ENCODE results near the gene CCDC85C.

The CCDC85C gene

DNA sequence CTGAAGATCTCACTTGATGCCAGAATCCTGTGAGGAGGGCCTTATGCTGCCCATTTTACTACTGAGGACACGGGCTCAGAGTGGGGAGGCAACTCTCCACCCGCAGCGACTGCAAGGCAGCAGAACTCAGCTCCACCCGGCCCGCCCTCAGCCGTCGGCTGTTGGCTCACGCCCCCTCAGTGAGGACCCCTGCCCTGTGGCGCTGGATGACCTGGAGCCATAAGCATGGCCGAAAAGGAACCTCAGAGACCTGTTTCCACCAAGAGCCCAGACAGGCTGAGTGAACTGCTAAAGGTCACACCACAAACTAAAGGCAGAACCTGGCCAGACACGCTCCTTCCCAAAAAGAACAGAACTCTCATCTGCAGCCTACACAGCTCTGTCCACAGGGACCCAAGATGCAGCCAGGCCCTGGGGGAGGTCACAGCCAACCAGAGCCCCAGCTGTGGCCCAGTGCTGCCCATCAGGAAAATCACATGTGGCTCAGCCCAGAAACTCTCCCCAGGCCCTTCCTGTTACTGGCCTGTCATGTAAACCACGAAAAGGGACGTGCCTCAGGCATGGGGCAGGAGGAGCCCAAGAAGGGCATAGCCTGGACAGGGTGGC lies 90.0 kb downstream of the CCDC85C start:
- no peak overlapping the region for H2AFZ ChIP-seq (ENCODE audit: low read depth, low read length)
- H3K4me3 ChIP-seq (ENCODE audit: low read length): no peak overlapping the region
- H3K9me3 ChIP-seq (ENCODE audit: low read length): no peaks in the 10 kb centered on the region
- no peaks in the 10 kb centered on the region for H3K27me3 ChIP-seq (ENCODE audit: insufficient read depth, low read length)
- H3K4me1 ChIP-seq (ENCODE audit: insufficient read depth, low read length): no peaks in the 10 kb centered on the region
- peaks cover 42% of the 10 kb centered on the region for H3K36me3 ChIP-seq (ENCODE audit: insufficient read depth, low read length)

DNA sequence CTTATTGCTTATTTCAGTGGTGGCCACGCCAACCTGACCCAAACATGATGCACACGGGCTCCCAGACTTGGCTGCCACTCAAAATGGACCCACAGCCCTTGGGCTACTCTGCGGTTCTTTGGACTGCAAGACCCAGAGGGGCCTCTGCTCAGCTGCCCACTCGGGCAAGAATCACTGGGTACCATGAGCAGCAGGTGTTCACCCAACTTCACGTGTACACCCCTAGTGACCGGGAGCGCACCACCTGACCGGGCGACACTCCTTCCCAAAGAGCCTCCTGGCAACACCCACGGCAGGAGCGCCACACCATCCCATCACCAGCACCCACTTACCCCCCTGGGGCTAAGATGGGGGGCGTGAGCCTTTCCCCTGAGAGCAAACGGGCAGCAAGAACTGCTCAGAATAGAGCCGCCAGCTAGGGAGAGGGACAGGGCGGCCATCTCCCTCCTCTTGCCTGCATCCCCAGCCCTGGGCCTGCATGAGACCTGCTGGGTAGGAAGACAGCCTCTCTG lies 90.8 kb downstream of the CCDC85C start:
- no peak overlapping the region for H3K4me3 ChIP-seq (ENCODE audit: low read length)
- no peaks in the 10 kb centered on the region for H3K27me3 ChIP-seq (ENCODE audit: insufficient read depth, low read length)
- H3K9me3 ChIP-seq (ENCODE audit: low read length): no peaks in the 10 kb centered on the region
- H3K4me1 ChIP-seq (ENCODE audit: insufficient read depth, low read length): no peaks in the 10 kb centered on the region
- H3K36me3 ChIP-seq (ENCODE audit: insufficient read depth, low read length): peaks cover 50% of the 10 kb centered on the region
- no peak overlapping the region for H2AFZ ChIP-seq (ENCODE audit: low read depth, low read length)

DNA sequence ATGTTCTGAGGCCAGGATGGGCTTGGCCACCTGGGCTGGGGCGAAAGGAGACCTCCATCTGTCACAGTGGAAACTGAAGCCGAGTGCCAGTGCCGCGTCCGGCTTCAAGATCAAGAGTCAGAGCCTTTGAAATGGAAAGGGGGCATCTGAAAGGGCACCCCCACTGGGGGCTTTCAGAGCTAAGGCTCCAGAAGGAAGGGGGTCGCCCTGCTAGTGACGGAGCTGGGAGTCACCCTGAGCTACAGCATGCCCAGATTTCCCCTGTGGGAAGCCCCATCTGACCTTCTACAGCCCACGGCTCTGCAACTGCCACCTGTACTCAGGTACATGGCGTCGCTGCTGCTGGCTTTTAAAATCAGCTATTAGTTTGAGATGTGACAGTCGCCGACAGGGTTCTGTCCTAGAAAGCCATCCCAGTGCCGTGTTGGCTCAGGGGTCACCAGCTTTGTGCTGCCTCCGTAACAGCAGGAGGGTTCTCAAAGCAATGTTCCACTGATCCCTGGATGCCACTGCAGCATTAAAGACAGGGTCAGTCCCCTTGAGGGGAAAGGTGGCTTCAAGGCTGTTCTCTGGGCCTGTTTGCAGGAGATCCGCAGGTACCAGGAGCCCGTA lies 91.3 kb downstream of the CCDC85C start:
- Histone ChIP-seq H3K36me3 (ENCODE audit: insufficient read depth, low read length) (peaks cover 56% of the 10 kb centered on the region), H3K4me3 (ENCODE audit: low read length) (no peak overlapping the region)

DNA sequence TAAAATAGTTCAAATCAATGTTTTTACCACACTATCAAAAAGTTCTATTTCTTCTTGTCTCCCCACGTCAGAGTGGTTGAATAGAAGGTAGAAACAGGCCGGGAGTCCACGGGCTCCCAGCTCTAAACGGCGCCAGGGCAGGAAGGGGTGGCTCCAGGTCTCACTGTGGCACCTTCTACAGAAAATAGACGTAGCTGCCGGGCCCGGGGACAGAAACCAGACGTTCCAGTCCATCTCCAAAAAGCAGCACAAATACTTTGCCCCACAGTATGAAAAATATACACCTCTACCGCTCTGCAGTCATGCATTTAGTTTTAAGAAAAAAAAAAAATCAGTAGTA lies 91.9 kb downstream of the CCDC85C start:
- Histone ChIP-seq H2AFZ (ENCODE audit: low read depth, low read length) (no peak overlapping the region), H3K9me3 (ENCODE audit: low read length) (no peaks in the 10 kb centered on the region), H3K4me1 (ENCODE audit: insufficient read depth, low read length) (no peaks in the 10 kb centered on the region), H3K27me3 (ENCODE audit: insufficient read depth, low read length) (no peaks in the 10 kb centered on the region), H3K4me3 (ENCODE audit: low read length) (no peak overlapping the region), H3K36me3 (ENCODE audit: insufficient read depth, low read length) (peaks cover 62% of the 10 kb centered on the region)

More for the DNA sequence above, 91.3 kb downstream of the CCDC85C start:
- Histone ChIP-seq H3K27me3 (ENCODE audit: insufficient read depth, low read length) (no peaks in the 10 kb centered on the region), H2AFZ (ENCODE audit: low read depth, low read length) (no peak overlapping the region), H3K4me1 (ENCODE audit: insufficient read depth, low read length) (no peaks in the 10 kb centered on the region), H3K9me3 (ENCODE audit: low read length) (no peaks in the 10 kb centered on the region)

DNA sequence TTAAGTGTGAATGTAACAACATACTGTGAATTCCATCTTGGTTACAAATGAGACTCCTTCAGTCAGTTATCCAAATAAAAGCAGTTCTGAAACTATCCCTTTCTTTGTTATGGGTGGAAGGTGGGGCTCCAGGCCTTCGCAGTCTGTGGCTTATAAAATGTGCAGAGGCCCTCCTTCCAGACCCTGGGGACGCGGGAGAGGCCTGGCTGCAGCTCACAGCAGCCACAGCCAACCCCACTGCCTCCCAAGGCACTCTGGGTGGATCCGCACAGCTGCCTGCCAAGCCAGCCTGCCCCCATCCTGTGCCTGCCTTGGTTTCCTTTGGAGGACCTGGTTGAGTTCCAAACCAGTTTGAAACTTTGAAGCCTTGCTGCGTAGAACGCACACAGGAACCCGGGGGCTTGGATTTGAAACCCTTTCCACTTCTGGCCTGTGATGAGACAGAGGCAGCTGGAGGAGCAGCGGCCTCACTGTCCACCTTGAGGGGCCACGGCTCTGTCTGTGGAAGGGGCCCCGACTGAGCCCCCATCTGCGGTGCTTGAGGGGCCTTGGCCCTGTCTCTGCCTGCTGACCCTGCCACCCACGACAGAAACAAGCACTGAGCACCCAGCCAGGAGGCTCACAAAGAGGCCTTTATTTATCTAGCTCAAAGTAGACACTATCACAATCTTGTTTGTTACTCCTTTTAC lies 92.4 kb downstream of the CCDC85C start:
- Histone ChIP-seq H3K4me3 (ENCODE audit: low read length) (no peak overlapping the region), H3K27me3 (ENCODE audit: insufficient read depth, low read length) (no peaks in the 10 kb centered on the region), H3K36me3 (ENCODE audit: insufficient read depth, low read length) (peaks cover 67% of the 10 kb centered on the region), H2AFZ (ENCODE audit: low read depth, low read length) (no peak overlapping the region), H3K4me1 (ENCODE audit: insufficient read depth, low read length) (peaks cover 2% of the 10 kb centered on the region), H3K9me3 (ENCODE audit: low read length) (no peaks in the 10 kb centered on the region)

DNA sequence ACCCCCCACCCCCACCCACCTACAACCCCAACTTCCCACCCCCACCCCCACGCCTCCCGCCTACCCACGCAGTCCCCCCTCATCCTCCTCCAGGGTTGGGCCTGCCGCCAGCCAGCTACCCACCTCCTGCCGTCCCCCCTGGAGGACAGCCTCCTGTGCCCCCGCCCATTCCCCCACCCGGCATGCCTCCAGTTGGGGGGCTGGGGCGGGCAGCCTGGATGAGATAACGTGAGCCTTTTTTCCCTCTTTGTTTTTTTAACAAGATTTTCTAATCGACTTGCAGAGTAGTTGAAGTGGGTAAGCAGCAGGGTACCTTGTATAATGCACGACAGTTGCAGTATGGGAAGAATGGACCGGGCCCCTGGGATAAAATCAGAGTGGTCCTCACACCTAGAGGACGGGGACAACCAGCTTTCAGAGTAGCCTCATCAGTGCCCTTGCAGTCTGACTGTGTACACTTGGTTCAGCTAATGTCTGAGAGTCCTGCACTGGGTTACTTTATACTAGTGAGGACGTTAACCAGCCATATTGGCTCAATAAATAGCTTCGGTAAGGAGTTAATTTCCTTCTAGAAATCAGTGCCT lies 93.4 kb downstream of the CCDC85C start:
- H3K27me3 ChIP-seq (ENCODE audit: insufficient read depth, low read length): no peaks in the 10 kb centered on the region
- H3K9me3 ChIP-seq (ENCODE audit: low read length): no peaks in the 10 kb centered on the region
- H3K4me1 ChIP-seq (ENCODE audit: insufficient read depth, low read length): peaks cover 10% of the 10 kb centered on the region
- no peak overlapping the region for H2AFZ ChIP-seq (ENCODE audit: low read depth, low read length)
- no peak overlapping the region for H3K4me3 ChIP-seq (ENCODE audit: low read length)
- peaks cover 70% of the 10 kb centered on the region for H3K36me3 ChIP-seq (ENCODE audit: insufficient read depth, low read length)

DNA sequence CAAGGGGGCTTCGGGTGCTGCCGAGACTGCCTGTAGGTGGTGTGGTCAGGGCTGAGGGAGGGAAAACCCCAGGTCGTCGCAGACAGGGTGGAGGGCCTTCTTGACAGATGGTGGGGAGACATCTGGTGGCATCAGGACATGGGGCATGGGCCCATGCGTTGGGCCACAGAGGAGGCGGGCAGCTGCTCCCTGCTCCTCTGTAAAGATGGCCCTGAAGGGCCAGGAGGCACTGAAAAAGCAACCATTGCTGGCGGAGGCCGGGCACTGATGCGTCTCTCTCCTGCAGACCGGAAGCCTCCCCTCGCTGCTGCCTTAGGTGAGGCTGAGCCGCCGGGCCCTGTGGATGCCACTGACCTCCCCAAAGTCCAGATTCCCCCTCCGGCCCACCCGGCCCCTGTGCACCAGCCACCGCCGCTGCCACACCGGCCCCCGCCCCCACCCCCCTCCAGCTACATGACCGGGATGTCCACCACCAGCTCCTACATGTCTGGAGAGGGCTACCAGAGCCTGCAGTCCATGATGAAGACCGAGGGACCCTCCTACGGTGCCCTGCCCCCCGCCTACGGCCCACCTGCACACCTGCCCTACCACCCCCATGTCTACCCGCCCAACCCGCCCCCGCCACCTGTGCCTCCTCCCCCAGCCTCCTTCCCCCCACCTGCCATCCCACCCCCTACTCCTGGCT lies 94.0 kb downstream of the CCDC85C start:
- peaks cover 73% of the 10 kb centered on the region for H3K36me3 ChIP-seq (ENCODE audit: insufficient read depth, low read length)
- no peaks in the 10 kb centered on the region for H3K27me3 ChIP-seq (ENCODE audit: insufficient read depth, low read length)
- H3K4me1 ChIP-seq (ENCODE audit: insufficient read depth, low read length): peaks cover 12% of the 10 kb centered on the region
- no peak overlapping the region for H3K4me3 ChIP-seq (ENCODE audit: low read length)
- H2AFZ ChIP-seq (ENCODE audit: low read depth, low read length): no peak overlapping the region
- H3K9me3 ChIP-seq (ENCODE audit: low read length): no peaks in the 10 kb centered on the region

DNA sequence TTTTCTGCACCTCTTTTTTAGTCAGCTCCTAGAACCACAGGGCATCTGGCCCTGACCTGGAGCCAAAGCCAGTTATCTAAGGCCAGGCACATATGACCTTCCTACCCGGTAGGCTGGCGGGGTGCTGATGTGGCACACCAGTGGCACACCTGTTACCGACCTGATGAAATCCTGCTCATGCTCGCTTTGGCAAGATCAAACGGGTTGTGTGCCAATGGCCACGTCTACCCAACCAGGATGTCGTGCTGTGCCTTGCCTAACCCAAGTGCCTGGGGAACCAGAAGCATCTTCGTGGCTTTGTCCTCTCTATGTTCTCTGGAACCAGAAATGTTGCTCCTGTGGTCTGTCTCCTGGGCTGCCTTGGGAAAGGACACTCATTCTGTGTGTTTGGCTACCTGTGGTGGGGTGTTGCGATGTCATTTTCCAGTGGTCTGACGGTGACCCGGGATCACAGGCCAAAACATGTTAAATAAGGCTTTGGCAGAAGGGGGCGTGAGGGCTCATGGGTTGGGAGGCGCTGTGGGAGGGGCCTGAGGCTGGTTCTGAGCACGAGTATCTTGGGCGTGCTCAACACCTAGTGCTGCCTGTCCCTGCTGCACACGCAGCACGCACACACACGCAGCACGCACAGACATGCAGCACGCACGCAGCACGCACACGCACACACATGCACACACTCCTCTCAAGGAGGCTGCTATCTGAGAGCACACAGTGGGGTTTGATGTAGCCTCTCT lies 94.9 kb downstream of the CCDC85C start:
- peaks cover 74% of the 10 kb centered on the region for H3K36me3 ChIP-seq (ENCODE audit: insufficient read depth, low read length)
- no peaks in the 10 kb centered on the region for H3K9me3 ChIP-seq (ENCODE audit: low read length)
- H3K4me3 ChIP-seq (ENCODE audit: low read length): no peak overlapping the region
- H3K4me1 ChIP-seq (ENCODE audit: insufficient read depth, low read length): peaks cover 12% of the 10 kb centered on the region
- no peaks in the 10 kb centered on the region for H3K27me3 ChIP-seq (ENCODE audit: insufficient read depth, low read length)
- H2AFZ ChIP-seq (ENCODE audit: low read depth, low read length): no peak overlapping the region

DNA sequence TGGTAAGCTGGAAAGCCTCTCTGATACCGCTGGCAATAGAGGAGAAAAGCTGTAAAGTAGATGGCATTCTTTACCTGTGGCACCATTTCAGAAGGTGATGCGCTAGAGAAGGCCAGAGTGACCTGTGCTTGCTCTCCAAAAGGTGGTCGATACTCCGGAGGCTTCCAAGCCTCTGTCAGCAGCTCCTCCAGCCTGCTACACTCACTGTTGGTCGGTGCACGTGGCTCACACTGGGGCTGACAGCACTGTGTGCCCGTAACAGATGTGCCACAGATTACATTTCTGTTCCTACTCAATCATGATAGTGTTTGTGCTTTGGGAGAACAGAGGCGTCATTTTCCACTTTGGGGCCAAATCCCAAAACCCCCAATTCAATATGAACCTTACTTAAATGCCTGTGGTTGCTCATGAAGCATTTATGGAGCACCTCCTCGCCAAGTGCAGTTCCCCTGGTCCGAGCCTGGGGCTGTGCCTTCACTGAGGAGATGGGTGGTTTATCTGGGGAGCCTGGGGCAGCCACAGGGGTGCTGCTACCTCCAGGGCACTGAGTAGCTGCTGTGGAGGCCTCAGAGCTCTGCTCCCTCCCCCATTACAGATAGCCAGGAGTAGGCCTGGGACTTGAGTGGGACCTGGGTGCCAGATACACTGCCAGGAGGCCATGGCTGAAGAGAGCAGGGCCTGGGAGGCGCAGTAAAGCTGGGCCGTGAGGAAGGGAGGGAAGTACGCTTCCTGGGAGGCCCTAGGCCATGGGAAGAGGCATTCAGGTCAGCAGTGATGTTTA lies 96.0 kb downstream of the CCDC85C start:
- H2AFZ ChIP-seq (ENCODE audit: low read depth, low read length): no peak overlapping the region
- peaks cover 76% of the 10 kb centered on the region for H3K36me3 ChIP-seq (ENCODE audit: insufficient read depth, low read length)
- H3K27me3 ChIP-seq (ENCODE audit: insufficient read depth, low read length): no peaks in the 10 kb centered on the region
- H3K9me3 ChIP-seq (ENCODE audit: low read length): no peaks in the 10 kb centered on the region
- H3K4me3 ChIP-seq (ENCODE audit: low read length): no peak overlapping the region
- H3K4me1 ChIP-seq (ENCODE audit: insufficient read depth, low read length): peaks cover 12% of the 10 kb centered on the region

DNA sequence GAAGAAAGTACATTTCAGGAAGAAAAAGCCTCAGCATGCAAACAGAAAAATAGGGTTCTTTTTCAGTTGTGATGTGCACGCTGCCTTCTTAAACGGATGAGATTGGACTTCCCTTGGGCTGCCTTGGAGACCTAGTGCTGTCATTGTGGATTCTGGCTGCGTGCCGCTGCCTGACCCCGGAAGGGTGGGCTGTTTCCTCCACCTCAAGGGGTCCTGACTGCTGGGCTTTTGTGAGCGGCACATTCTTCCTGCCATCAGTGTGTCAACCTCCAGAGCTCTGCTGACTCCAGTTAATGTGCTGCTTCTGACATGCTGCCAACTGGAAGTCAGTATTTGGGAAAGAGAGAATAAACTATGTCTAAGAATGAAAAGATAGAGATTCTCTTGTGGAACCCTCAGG lies 97.7 kb downstream of the CCDC85C start:
- Histone ChIP-seq H3K27me3 (ENCODE audit: insufficient read depth, low read length) (no peaks in the 10 kb centered on the region), H3K4me1 (ENCODE audit: insufficient read depth, low read length) (peaks cover 12% of the 10 kb centered on the region), H3K36me3 (ENCODE audit: insufficient read depth, low read length) (peaks cover 85% of the 10 kb centered on the region), H3K9me3 (ENCODE audit: low read length) (no peaks in the 10 kb centered on the region), H3K4me3 (ENCODE audit: low read length) (no peak overlapping the region), H2AFZ (ENCODE audit: low read depth, low read length) (no peak overlapping the region)

DNA sequence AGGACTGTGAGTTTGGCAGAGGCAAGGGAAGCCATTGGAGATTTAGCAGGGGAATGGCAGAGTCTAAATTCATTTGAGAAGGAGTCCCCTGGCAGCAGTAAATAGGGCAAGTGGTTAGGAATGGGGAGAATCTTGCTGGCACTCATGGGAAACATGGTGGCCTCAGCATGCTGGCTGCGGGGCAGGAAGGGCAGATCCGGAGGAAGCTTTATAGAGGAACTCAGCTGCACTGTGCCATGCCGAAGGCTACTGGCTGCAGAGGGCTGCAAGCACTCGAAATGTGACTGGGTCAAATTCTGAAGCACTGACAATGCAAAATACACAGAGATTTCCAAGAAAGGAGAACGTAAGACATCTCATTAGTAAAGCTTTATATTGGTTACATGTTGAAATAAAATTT lies 98.9 kb downstream of the CCDC85C start:
- Histone ChIP-seq H3K4me1 (ENCODE audit: insufficient read depth, low read length) (peaks cover 12% of the 10 kb centered on the region), H3K27me3 (ENCODE audit: insufficient read depth, low read length) (no peaks in the 10 kb centered on the region), H3K4me3 (ENCODE audit: low read length) (no peak overlapping the region), H2AFZ (ENCODE audit: low read depth, low read length) (no peak overlapping the region), H3K9me3 (ENCODE audit: low read length) (no peaks in the 10 kb centered on the region), H3K36me3 (ENCODE audit: insufficient read depth, low read length) (peaks cover 92% of the 10 kb centered on the region)
